HG03095 (cell line): ENCODE measurements around the gene SSH2.
"Not testable (repeated sequence)": the region's sequence is repeated elsewhere in the genome, so short reads cannot be mapped to it uniquely, and the experiment has no call there.

ENCODE experiments used
- ATAC-seq: cut with Tn5 transposase; IDR thresholded peaks from one replicate; pipeline ENCODE4 v1.9.1; 2021; ENCODE audit warnings: moderate library complexity; ENCODE audit not compliant: unreplicated experiment

SSH2 gene

DNA sequence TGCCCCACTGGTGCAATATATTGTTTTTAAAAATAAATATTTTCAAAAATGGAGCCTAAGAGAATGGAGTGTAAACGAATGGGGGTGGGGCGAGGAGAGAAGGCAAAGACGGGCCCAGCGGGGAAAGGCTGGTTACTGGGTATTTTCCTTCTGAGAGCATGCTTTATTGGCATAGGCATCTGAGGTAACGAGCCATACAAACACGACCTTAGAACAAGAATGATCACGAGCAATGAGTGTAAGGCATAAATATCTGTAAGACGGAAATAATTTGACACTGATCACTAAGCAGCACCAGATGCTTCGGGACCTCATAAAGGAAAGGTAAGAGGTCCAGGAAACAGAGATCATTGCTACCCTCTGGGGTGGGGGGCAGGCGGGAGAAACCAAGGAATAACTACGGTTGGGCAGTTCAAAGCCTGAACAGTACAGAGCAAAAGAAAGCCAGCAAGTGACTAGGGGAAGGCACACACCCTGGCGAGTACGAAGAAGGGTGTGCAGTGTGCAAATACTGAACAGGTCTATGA lies 959 bp downstream of the SSH2 start:
- no peak for ATAC-seq

GRCh38 chr17:29927546-29927945 lies 2.5 kb downstream of the SSH2 start:
- ATAC-seq, result no peak

DNA sequence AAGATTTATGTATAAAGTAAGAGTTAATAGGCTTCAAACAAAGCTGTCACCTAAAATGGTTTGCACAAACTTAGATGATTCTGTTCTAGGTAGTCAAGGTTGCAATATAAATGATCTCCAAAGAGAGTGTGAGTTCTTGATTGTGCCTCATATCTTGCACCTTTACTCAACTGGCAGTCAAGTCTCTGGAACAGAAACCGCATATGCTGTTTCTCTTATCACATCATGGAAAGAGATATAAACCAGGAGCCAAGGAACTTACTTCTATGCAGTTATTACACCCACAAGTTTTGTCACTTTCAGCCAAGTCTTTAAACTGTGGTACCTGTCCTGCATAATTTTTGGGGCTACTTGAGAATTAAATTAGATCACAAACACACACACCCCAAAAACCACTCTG lies 5.2 kb downstream of the SSH2 start:
- ATAC-seq, result no peak

- ATAC-seq, result no peak
Observed at GRCh38 chr17:29918922-29919856, 10.8 kb downstream of the SSH2 start.

DNA sequence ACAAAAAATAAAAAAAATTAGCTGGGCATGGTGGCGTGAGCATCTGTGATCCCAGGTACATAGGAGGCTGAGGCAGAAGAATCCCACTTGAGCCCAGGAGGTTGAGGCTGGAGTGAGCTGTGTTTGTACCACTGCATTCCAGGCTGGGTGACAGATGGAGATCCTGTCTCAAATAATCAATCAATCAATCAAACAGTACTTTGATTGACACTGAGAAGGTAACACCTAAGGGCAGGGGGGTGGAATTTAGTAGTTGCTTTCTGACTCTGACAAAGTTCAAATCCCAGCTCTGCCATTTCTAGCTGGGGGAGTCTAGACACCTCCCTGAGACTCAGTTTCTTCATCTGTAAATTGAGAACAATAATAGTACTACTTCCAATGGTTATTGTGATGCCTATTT lies 12.0 kb downstream of the SSH2 start:
- no peak for ATAC-seq

DNA sequence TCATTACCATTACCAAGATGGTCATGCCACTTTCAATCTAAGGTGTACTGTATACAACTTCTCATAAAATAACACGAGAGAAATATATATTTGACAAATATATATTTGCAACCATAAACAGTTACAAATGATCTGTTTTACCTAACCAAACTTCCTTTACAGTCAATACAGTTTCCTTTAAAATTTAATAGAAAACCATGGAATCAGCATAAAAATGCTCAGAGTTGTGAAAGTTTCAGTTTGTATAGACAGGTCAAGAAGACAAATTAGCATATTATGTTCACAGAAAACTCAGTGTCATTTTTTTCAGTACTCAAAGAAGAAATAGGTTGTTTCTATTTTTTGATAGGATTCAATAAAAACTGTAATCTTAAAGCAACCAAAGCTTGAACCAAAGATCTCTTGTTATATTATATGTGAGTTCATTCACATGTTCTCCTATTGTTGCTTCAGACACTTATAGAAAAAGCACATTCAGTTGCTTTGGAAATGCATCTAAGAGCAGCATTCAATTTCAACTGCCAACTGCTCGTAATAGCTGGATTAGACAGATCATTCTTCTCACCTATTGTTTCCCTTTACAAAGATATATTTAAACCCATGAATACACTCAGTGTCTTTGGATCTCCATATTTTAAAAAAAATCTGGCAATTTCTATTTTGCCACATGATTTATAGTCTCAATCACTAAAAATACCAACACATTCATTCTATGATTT lies 15.1 kb downstream of the SSH2 start:
- no peak for ATAC-seq

DNA sequence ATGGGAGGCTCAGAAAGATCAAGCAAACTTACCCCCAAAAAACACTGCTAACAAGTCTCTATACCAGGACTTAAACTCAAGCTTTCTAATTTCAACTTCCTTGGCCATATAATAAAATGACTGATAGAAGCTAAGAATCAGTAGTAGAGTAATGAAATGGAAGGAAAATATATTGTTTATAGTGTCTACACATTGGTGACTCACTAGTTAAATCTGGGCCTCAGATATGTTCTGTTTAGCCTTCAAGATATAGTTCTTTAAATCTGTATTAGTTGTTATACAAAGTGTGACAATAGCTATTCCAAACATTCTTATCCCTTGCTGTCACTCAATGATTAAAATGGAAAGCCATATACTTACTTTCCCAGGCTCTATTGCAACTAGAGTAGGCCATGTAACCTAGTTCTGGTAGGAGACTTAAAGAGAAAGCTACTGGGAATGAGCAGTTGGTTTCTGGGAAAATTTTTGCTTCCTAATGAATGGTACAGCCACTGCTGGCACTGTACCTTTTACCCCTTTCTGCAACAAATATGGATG lies 18.3 kb downstream of the SSH2 start:
- ATAC-seq, result no peak

DNA sequence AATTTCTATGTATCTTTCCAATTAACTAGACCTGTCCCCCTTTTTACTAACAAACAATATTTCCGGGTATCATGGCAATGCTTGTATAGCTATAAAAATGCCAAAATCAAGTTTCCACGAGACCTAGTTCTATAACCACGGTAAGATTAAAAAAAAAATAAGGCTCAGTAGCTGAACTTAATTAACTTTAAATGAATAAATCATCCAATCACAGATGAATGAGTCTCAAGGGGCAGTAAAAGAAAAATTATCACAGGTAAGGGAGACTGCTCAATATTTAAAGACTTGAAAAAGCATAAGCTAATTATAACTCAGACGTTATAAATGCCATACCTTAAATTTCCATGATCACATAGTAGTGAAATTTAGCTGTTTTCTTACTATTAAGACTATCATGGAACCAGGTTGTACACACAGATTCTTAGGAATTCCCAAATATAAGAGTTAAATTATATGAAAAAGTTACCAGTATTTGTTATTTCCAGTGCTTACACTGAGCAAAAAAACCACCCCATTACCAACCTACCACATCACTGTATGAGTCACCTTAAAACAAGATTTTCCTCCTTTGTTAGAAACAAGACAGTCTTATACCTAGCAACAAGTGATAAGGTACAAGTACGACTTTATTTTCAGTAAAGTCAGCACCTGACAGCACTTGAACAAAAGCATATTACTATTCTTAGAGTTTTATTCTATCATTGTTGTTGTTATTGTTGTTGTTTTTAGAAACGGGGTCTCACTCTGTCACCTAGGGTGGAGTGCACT lies 20.6 kb downstream of the SSH2 start:
- ATAC-seq, result no peak

GRCh38 chr17:29906969-29907368 lies 23.1 kb downstream of the SSH2 start:
- ATAC-seq, result no peak

DNA sequence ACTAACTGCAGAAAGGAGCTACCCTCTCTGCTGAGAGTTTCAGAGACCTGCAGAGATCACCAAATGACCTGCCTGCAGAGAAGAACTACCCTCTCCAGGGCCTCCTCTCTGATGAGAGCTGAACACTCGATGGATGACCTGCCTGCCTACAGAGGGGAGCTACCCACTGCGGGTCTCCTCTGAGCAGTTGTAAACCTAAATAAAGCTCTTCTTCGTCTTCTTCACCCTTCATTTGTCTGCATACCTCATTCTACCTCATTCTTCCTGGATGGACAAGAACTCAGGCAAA lies 24.2 kb downstream of the SSH2 start:
- ATAC-seq, result no peak

DNA sequence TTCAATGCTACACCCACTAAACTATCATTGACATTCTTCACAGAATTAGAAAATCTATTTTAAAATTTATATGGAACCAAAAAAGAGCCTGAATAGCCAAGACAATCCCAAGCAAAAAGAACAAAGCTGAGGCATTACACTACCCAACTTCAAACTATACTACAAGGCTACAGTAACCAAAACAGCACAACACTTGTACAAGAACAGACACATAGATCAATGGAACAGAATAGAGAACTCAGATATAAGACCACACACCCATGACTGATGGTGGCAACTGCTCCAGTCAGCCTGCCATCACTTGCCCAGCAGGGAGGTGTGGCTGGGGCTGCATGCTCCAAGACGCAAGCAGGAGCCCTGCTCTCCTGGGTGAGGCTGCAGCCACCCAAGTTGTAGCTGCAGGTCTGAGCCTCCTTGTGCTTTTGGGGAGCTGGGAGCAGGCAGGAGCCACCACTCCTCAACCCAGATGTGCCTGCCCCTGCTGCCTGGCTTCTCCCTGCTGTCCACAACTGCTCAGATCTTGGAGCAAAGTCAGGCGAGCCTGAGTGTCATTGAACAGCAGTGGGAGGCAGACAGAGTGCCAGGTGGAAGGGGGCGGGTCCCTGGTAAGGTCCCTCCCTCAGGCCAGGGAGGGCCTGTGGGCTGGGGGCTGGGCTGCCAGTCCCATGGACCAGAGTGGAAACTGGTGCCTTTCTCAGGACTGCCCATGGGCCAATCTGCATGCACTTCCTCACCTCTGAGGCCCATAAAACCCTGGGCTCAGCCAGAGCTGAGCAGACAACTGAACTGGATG lies 24.7 kb downstream of the SSH2 start:
- no peak for ATAC-seq

DNA sequence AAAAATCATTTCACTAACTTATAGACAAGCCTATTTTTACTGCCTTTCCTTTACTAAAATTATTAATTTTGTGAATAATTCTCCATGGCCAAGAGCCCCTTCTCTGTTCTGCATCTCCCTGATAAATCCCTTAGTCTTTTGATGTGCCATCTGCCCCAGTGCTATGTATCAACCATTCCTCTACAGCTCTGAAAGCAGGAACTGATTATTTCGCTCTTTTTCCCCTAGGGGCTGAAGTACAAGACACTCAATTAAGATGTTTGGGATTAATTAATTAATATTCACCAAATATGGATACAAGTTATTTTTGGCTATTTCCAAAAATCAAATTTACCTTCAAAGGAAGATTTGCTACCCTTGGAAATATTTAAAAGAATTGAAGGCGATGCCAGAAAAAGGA lies 26.6 kb downstream of the SSH2 start:
- no peak for ATAC-seq

- not testable (repeated sequence) for ATAC-seq
Observed at GRCh38 chr17:29897136-29897535, 32.9 kb downstream of the SSH2 start.

- ATAC-seq, result no peak
Observed at GRCh38 chr17:29892201-29892600, 37.8 kb downstream of the SSH2 start.

DNA sequence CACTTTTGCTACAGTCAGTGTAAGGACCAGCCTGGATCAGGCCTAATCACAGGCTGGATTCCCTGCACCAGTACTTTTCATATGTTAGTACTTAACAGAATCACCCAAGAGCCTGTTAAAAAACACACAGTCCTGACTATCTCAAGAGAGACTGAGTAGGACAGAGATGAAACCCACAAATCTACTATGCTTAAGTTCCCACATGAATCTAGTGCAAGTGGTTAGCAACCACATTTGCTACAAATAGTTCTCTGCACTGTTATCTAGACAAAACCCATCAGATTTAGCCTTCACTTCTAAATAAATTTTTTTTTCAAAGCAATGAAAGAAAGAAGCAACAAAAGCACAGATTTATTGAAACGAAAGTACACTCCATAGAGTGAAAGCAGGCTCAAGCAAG lies 38.9 kb downstream of the SSH2 start:
- no peak for ATAC-seq

DNA sequence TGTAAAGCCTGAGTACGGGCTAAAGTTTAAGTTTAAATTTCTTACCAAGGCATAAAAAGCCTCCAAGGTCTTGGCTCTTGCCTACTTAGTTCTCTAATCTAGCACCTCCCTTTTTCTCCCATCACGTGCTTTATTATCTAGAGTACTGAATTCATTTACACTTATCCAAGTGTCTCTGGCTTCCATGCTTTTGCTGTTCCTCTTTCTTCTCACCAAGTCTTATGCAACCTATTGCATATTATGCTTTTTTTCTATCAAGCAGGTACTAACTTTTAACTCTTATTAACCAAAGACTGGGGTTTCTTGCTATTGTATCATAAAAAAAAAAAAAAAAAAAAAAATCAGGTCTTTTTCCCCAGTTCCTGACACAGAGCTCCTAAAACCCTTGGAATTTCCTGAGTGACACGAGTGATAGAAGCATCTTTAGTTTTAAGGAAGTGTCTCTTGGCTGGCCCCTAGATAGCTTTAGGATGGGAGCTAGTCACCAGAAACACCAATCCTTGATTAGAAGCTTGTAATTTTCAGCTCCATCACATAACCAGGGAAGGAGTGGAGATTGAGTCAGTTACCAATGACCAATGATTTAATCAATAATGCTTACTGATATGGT lies 44.9 kb downstream of the SSH2 start:
- no peak for ATAC-seq

DNA sequence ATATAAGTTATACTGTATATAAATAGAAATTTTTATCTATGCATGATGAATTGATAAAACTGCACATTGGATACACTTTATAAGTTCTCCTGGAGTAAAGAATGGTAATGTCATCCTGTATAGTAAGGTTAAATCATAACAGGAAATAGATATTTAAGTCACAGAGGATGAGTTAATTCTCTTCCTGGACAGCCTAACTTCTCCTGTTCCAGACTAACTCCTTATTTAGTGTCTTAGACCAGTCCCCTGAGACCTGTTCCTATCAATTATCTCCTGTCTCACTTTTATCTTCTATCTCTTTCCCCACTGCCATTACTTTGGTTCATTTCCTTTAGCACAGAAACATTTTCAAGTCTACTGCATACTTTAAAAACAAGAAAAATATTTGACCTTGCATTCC lies 46.5 kb downstream of the SSH2 start:
- no peak for ATAC-seq

- ATAC-seq, result no peak
Observed at GRCh38 chr17:29881256-29881655, 48.8 kb downstream of the SSH2 start.

- ATAC-seq, result no peak
Observed at GRCh38 chr17:29880031-29880430, 50.0 kb downstream of the SSH2 start.
